Measurements from ENCODE around the gene CTNNA2.
"Not testable (repeated sequence)": the region's sequence is repeated elsewhere in the genome, so short reads cannot be mapped to it uniquely, and the experiment has no call there.

Gene CTNNA2

DNA sequence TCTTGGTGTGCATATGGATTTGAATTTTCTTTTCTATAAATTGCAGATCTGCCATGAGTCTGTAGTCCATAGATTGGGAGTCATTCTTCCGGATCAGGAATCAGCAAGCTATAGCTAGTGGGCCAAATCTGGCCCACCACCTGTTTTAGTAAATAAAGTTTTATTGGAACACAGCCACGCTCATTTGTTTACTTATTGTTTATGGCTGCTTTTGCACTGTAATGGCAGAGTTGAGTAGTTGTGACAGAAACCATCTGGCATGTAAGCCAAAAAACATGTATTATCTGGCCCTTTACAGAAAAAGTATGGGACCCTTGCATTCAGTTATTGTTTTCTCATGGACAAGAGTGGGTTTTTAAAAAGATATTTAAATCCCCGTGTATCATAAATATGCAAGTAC, 600.5 kb downstream of the CTNNA2 start:
- no peak for DNase-seq

DNA sequence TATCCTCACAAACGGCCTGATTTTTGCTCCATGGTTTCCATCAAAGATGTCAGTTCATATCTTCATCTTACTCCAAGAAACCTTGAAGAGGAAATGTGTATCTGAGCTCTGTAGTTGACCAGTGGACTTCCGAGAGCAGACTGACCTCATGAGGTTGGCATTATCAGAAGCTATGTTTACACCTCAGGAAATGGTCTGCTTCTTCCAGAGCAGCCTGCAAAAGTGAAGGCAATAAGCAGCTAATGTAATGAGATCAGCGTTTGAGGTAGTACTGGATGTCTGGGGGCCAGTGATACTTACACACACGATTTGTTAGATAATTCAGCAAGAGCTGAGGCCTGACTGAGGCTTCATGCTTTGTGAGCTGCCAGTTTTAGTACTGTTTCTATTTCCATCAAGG, 602.0 kb downstream of the CTNNA2 start:
- no peak for DNase-seq

DNA sequence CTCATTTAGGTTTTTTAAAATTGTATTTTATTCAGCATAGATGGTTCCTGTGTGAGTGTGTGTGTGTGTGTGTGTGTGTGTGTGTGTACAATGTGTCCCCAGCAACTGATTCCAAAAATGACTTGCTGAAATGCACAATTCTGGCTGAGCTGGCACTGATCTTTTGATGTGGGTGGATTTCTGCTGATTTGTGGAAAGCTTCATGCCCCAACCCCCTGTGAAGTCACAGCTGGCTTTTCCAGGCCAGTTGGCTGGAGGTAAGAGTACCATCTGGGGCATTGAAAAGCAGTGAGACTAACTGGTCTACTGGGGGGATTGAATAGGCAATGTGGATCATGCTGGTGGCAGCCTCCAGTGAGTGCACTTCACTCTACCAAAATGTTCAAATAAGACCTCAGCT, 604.5 kb downstream of the CTNNA2 start:
- DNase-seq: no peak

GRCh38 chr2:80120866-80121265, 608.0 kb downstream of the CTNNA2 start:
- DNase-seq: no peak

GRCh38 chr2:80122675-80123074, 609.8 kb downstream of the CTNNA2 start:
- no peak for DNase-seq

- peak; percentile 68 for DNase-seq
Measured at GRCh38 chr2:80126596-80127189, 613.8 kb downstream of the CTNNA2 start.

DNA sequence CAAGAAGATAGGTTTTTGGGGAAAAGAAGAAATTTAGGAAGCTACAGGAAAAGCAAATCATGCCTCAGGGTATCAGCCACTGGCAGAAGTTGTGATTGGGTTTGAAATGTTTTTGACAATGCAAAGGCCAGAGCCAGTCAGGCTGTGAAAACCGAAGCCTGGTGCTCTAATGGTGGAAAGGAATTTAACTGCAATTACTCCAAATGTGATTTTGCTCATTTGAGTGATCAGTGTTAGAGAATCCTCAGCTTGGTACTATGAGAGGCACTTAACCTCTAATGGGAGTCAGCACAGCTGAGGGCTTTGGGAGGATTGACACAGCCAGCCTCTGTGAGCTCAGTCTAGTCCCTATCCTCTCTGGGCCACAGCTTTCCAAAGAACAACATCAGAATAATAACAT, 615.2 kb downstream of the CTNNA2 start:
- no peak for DNase-seq

GRCh38 chr2:80132281-80132680, 619.4 kb downstream of the CTNNA2 start:
- DNase-seq: no peak

DNA sequence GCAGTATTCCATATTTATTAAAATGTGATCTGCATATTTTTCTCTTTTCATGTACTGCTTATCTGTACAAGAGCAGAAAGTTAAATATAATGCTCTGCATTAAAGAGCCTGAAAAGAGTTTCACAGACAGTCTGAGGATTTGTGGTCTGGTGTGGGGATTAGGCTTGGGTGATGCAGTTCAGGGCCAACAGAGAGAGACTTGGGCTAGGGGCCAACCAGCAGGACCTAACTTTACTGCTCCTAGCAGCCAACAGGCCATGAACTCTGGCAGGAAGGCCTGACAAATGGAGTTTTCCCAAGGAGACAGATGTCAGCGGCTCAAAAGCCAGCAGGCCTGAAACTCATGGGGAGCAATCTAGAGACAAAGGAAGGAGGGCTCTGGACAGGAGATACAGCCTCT, 622.1 kb downstream of the CTNNA2 start:
- no peak for DNase-seq

- no peak for DNase-seq
Measured at GRCh38 chr2:80136338-80136737, 623.5 kb downstream of the CTNNA2 start.

GRCh38 chr2:80139001-80139400, 626.1 kb downstream of the CTNNA2 start:
- DNase-seq: no peak

DNA sequence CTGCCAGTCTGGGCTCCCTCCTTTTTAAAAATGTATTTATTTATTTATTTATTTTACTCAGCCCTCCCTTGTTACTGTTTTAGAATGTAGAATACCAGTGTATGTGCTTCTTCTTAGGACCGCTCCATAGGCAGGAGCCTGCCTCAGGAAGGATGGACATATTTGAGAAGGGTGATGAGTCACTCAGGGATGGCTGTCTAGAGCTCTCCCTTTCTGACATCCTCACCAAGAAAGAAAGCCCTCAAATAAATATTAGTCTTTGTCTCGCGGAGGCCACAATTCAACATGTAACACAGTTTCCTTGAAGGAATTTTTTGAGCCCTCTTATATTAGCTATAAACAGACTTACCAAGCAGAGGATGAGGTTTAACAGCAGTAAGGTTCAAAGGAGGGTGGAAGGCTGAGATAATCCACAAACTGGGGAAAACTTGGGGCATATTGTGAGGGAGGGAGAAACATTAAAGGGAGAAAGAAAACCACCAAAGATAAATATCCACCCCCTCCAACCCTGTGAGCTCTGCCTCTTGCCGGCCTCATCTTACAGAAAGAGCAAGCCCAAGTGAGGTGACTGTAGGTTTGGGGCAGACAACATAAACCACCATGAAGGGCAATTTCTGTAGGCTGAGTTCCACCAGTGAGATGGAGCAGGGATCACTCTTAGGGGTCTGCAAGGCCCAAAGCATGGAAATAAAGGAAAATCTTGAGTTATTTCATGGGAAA, 628.3 kb downstream of the CTNNA2 start:
- DNase-seq: peak; percentile 22

- no peak for DNase-seq
Measured at GRCh38 chr2:80145499-80145898, 632.6 kb downstream of the CTNNA2 start.

- not testable (repeated sequence) for DNase-seq
Measured at GRCh38 chr2:80146757-80147156, 633.9 kb downstream of the CTNNA2 start.

GRCh38 chr2:80147690-80148089, 634.8 kb downstream of the CTNNA2 start:
- no peak for DNase-seq

DNA sequence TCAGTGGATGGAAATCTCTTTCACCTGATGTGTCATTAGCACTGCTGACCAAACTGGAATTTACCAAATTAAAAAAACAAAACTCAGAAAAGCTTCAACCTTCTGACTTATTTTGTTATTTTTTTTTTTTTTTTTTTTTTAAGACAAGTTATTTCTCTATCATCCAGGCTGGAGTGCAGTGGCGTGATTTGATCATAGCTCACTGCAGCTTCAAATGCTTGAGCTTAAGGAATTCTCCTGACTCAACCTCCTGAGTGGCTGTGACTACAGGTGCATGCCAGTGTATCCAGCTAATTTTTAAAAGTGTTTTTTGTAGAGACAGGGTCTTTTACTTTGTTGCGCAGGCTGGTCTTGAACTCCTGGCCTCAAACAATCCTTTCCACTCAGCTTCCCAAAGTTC, 636.1 kb downstream of the CTNNA2 start:
- no peak for DNase-seq

- DNase-seq: no peak
Measured at GRCh38 chr2:80149991-80150390, 637.1 kb downstream of the CTNNA2 start.

DNA sequence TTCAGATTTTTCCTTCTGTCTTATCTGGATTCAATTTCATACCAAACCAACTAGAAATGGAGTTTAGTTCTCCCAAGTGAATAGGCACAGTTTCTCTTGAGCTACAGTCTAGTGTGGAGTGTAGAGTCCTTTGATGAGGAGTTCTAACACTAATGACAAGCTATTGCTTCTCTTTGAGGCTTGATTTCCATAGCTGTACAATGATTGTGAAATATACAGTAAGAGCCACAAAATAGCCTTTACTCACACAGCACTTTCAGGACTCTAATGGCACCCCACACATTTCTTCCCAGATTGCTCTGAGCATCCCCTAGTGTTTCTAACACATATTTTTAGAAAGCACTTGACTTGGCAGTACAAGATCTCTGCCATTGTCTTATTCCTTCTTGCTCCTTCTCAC, 638.4 kb downstream of the CTNNA2 start:
- DNase-seq: no peak

GRCh38 chr2:80151651-80152050, 638.8 kb downstream of the CTNNA2 start:
- DNase-seq: no peak

GRCh38 chr2:80153151-80153550, 640.3 kb downstream of the CTNNA2 start:
- peak; percentile 20 for DNase-seq

GRCh38 chr2:80153768-80154167, 640.9 kb downstream of the CTNNA2 start:
- no peak for DNase-seq

DNA sequence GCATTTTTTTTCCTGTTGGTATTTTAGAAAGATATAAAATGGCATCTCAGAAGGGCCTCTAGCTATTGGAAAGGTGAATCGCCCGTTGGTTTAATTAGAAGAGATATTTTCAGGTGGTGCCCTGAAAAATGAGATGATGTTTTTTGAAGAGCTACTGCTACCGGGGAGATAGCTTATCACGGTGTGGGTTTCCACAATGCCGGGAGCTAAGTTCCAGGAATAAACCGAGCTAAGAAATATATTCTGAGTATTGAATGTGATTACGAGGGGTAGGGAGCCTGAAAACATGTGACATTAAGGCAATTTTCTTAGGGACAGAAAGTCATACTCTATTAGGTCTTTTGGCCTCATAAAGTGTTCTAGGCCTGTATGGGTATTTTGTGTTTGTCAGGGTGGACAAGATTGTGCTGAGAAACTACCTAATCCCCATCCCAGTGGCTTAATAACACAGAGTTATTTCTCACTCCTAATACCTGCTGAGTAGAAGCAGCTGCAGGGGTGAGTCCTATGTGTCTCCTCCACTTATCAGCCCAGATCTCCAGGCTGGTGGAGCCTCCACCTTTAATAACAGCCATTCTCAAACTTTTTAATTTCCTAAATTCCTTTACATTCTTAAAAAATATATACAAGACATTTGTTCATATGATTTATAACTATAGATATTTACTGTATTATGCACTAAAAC, 641.5 kb downstream of the CTNNA2 start:
- no peak for DNase-seq

DNA sequence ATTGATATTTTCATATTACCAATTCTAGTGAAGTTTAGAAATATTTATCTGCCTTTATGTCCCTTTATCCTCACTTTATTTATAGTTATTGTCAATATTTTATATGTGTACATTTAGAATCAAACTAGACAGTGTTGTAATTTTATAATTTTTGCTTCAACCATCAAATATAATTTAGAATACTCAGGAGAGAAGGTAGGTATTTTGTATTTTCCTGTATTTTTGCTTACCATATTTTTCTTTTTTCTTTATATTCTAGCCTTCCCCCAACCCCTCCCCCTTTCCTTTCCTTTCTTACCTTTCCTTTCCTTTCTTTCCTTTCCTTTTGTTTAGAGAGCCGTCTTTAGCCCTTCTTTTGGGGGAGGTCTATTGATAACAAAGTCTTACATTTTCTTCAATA, 651.5 kb downstream of the CTNNA2 start:
- DNase-seq: no peak

- DNase-seq: no peak
Measured at GRCh38 chr2:80166483-80167171, 653.8 kb downstream of the CTNNA2 start.

All from fibroblast of skin of right biceps (primary cell).